CD4-positive, alpha-beta T cell (primary cell): Measurements from ENCODE around the gene KCNT2. TPM values are rescaled to one million over a fixed set of nuclear protein-coding genes. Genes with fewer than 3 reads are reported as not detected.

Source experiments
- ATAC-seq: fragments of 200-7000 bp; cut with Tn5 transposase; one replicate; pipeline ENCODE4 v1.10.0; 2022; ENCODE audit warnings: mild to moderate bottlenecking; ENCODE audit not compliant: poor library complexity
- CTCF ChIA-PET: fragments of 350-600 bp; sonication (Branson Sonifier 250); formaldehyde crosslinking; loops from one replicate; lab custom pipeline; 2021; ENCODE audit warnings: antibody characterized with exemption, inconsistent platforms; lab: Charles Lee
- POLR2A ChIA-PET: fragments of 350-600 bp; sonication (Branson Sonifier 250); formaldehyde crosslinking; loops from one replicate; lab custom pipeline; 2021; ENCODE audit warnings: antibody characterized with exemption, inconsistent platforms; lab: Charles Lee
- DNase-seq, 14 experiments: peaks; one replicate each; pipeline ENCODE4 v3.0.0-alpha.2; 2013 to 2020; ENCODE audit warnings: mixed read lengths in 2 of 14
- H3K27ac ChIP-seq, 2 donors: one replicate each; pipeline versions ENCODE4 v1.5.1 to v1.7.0; 2013; ENCODE audit warnings: low read length in 2 of 2, low read depth in 1 of 2, mild to moderate bottlenecking in 1 of 2
- H3K27me3 ChIP-seq, 2 experiments: 1 replicate in 1 of 2; 2 replicates in 1 of 2; pipeline versions ENCODE4 v1.6.1 to v1.7.0; 2013; ENCODE audit warnings: low read length in 2 of 2, control low read depth in 1 of 2, mild to moderate bottlenecking in 1 of 2, moderate library complexity in 1 of 2; ENCODE audit not compliant: insufficient read depth in 2 of 2, control insufficient read depth in 1 of 2
- H3K36me3 ChIP-seq: one replicate; pipeline ENCODE4 v1.6.1; 2013; ENCODE audit warnings: low read length, control low read depth; ENCODE audit not compliant: insufficient read depth
- H3K4me1 ChIP-seq: one replicate; pipeline ENCODE4 v1.6.1; 2013; ENCODE audit warnings: low read length, control low read depth; ENCODE audit not compliant: insufficient read depth
- H3K4me3 ChIP-seq: one replicate; pipeline ENCODE4 v1.5.1; 2013; ENCODE audit warnings: mild to moderate bottlenecking, low read length, moderate library complexity
- H3K9me3 ChIP-seq, 2 experiments: 1 replicate in 1 of 2; 2 replicates in 1 of 2; pipeline versions ENCODE4 v1.6.1 to v1.7.0; 2013; ENCODE audit warnings: low read length in 2 of 2, mild to moderate bottlenecking in 2 of 2, control low read depth in 1 of 2, moderate library complexity in 1 of 2; ENCODE audit not compliant: control insufficient read depth in 1 of 2, insufficient read depth in 1 of 2
- H3K27ac Mint-ChIP-seq: one replicate; pipeline ENCODE4 v1.8.0; 2020; ENCODE audit warnings: mixed read lengths
- H3K27me3 Mint-ChIP-seq: one replicate; pipeline ENCODE4 v1.8.0; 2021; ENCODE audit warnings: mixed read lengths
- H3K36me3 Mint-ChIP-seq: one replicate; pipeline ENCODE4 v1.8.0; 2021; ENCODE audit warnings: low read depth, mixed read lengths
- H3K4me1 Mint-ChIP-seq: one replicate; pipeline ENCODE4 v1.8.0; 2021; ENCODE audit warnings: low read depth, mixed read lengths
- H3K4me3 Mint-ChIP-seq: one replicate; pipeline ENCODE4 v1.8.0; 2020; ENCODE audit warnings: mild to moderate bottlenecking, mixed read lengths
- H3K9me3 Mint-ChIP-seq: one replicate; pipeline ENCODE4 v1.8.0; 2020; ENCODE audit warnings: mixed read lengths
- CTCF ChIP-seq: fragments of 200-600 bp; IDR thresholded peaks from one replicate; pipeline ENCODE4 v1.8.0; 2022; ENCODE audit warnings: antibody characterized with exemption, mild to moderate bottlenecking
- intact Hi-C, 2 experiments: fragments of 100-400 bp; cut with DNase I in 1 of 2; cut with micrococcal nuclease in 1 of 2; formaldehyde crosslinking; loops; one replicate each; pipeline versions ENCODE4 v1.15.1 to v1.9.0; 2023 to 2025; cut with DNase I, micrococcal nuclease
- total RNA-seq, 174 experiments: library from RNA in 2 of 174; stranded (reverse) in 2 of 174; gene quantifications; one replicate each; pipeline ENCODE4 v1.2.3 and lab custom pipeline; 2021 to 2026

The KCNT2 gene
- total RNA-seq, 2 experiments from 2014 or later: not detected

GRCh38 chr1:196418772-196419171 is 189.5 kb downstream of the KCNT2 start:
- no peak for TF ChIP-seq CTCF
- Histone ChIP-seq H3K4me1 (no peaks in the 10 kb centered on the region), H3K27ac (no peak overlapping the region), H3K4me3 (no peak overlapping the region), H3K36me3 (no peaks in the 10 kb centered on the region), H3K27me3 (no peaks in the 10 kb centered on the region), H3K9me3 (no peaks in the 10 kb centered on the region)
- no peak for DNase-seq
- H3K4me3 Mint-ChIP-seq: no peak overlapping the region
- no peaks in the 10 kb centered on the region for H3K4me1 Mint-ChIP-seq
- no peak overlapping the region for H3K27ac Mint-ChIP-seq
- intact Hi-C loops: no loop called here
- H3K9me3 Mint-ChIP-seq: no peaks in the 10 kb centered on the region
- H3K27me3 Mint-ChIP-seq: no peaks in the 10 kb centered on the region
- ATAC-seq: no peak
- POLR2A ChIA-PET: no interaction called here
- no peaks in the 10 kb centered on the region for H3K36me3 Mint-ChIP-seq
- CTCF ChIA-PET: no interaction called here

- Histone ChIP-seq H3K4me1 (no peaks in the 10 kb centered on the region), H3K27me3 (no peaks in the 10 kb centered on the region), H3K4me3 (no peak overlapping the region), H3K9me3 (no peaks in the 10 kb centered on the region), H3K36me3 (no peaks in the 10 kb centered on the region), H3K27ac (no peak overlapping the region)
- CTCF ChIA-PET: no interaction called here
- H3K36me3 Mint-ChIP-seq: no peaks in the 10 kb centered on the region
- H3K4me1 Mint-ChIP-seq: no peaks in the 10 kb centered on the region
- H3K9me3 Mint-ChIP-seq: no peaks in the 10 kb centered on the region
- H3K4me3 Mint-ChIP-seq: no peak overlapping the region
- intact Hi-C loops: no loop called here
- no peak for DNase-seq
- H3K27ac Mint-ChIP-seq: no peak overlapping the region
- no peaks in the 10 kb centered on the region for H3K27me3 Mint-ChIP-seq
- TF ChIP-seq CTCF: no peak
- POLR2A ChIA-PET: no interaction called here
- ATAC-seq: no peak
These were observed 192.3 kb downstream of the KCNT2 start for GRCh38 chr1:196415978-196416377.

GRCh38 chr1:196412326-196412725 is 195.9 kb downstream of the KCNT2 start:
- H3K27ac ChIP-seq: no peak overlapping the region
- intact Hi-C loops: no loop called here
- Mint-ChIP-seq H3K36me3 (no peaks in the 10 kb centered on the region), H3K9me3 (no peaks in the 10 kb centered on the region), H3K27ac (no peak overlapping the region), H3K27me3 (no peaks in the 10 kb centered on the region), H3K4me1 (no peaks in the 10 kb centered on the region), H3K4me3 (no peak overlapping the region)
- DNase-seq (no peak), ATAC-seq (no peak)
- no peaks in the 10 kb centered on the region for H3K4me1 ChIP-seq
- H3K36me3 ChIP-seq: no peaks in the 10 kb centered on the region
- no peak for TF ChIP-seq CTCF
- no peaks in the 10 kb centered on the region for H3K9me3 ChIP-seq
- no peaks in the 10 kb centered on the region for H3K27me3 ChIP-seq
- POLR2A ChIA-PET: no interaction called here
- no peak overlapping the region for H3K4me3 ChIP-seq
- CTCF ChIA-PET: no interaction called here
